Measurements from ENCODE around the gene SYNE3. TPM values are rescaled to one million over a fixed set of nuclear protein-coding genes. Genes with fewer than 3 reads are reported as not detected.

The SYNE3 gene
- total and polyA plus RNA-seq, 4 donors = 0.47 to 9.0 (median 4.7) TPM

DNA sequence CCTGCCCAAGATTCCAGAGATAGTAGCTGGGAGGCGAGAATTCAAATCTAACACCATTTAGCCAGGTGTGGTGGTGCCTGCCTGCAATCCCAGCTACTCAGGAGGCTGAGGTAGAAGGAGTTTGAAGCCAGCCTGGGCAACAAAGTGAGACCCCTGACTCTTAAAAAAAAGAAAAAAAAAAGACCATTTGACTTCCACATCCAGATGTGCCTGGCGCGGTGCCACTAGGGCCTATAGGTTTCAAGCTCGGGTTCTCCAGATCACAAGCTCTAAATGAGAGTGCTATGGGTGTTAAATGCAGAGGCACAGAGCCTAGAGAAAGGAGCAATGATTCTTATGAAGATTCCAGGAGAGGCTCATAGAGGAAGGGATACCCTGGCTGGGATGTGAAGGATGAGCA is 22.5 kb downstream of the SYNE3 start:
- Histone ChIP-seq H3K4me1 (ENCODE audit: control insufficient read depth in 4 of 4, insufficient read depth in 4 of 4, low read length in 3 of 4) (peaks cover 3 to 40% (median 29%) of the 10 kb centered on the region in 4 donors), H3K36me3 (ENCODE audit: control insufficient read depth in 4 of 4, insufficient read depth in 3 of 4, low read depth in 1 of 4, low read length in 3 of 4) (peaks cover 0 to 3% (median 0%) of the 10 kb centered on the region in 4 donors), H3K27me3 (ENCODE audit: control insufficient read depth in 4 of 4, insufficient read depth in 4 of 4, low read length in 3 of 4) (no peaks in the 10 kb centered on the region), H3K9me3 (ENCODE audit: control insufficient read depth in 4 of 4, low read length in 3 of 4) (no peaks in the 10 kb centered on the region), H3K27ac (ENCODE audit: low read depth in 1 of 2, low read length in 2 of 2) (no peak overlapping the region), H3K4me3 (ENCODE audit: low read depth in 1 of 3, low read length in 3 of 3) (no peak overlapping the region), H3K9ac (ENCODE audit: low read depth in 1 of 2, low read length in 2 of 2) (no peak overlapping the region)
- no peak for TF ChIP-seq JUND (IDR thresholded peaks at IDR 0.05)
- no peak for TF ChIP-seq HNF4G (IDR thresholded peaks at IDR 0.05)
- no peak for TF ChIP-seq ZBTB33 (IDR thresholded peaks at IDR 0.05)
- DNase-seq (ENCODE audit: low spot score) = no peak
- 98% methylated on average over 4 of the region's 4 CpGs for WGBS

DNA sequence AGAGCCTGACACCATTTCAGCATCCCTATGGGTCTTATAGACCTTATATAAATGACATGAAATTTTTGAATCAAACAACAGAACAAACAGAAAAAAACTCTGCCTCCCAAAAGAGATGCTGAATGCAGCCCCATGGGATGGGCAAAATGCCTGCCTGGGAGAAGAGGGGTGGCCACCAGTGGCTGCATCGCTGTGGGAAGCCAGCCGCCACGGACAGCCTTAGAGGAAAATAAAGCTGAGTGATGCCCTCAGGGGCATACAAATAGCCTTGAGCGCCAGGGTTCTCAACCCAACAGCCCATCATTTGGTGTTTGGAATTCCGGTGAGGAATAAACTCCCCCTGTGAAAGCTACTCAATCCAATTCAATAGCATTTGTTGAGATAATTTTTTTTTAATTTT is 22.9 kb downstream of the SYNE3 start:
- no peaks in the 10 kb centered on the region for H3K27me3 ChIP-seq (ENCODE audit: control insufficient read depth in 4 of 4, insufficient read depth in 4 of 4, low read length in 3 of 4)
- H3K9ac ChIP-seq (ENCODE audit: low read depth in 1 of 2, low read length in 2 of 2) = no peak overlapping the region
- TF ChIP-seq JUND (IDR thresholded peaks at IDR 0.05) (no peak), RXRA (IDR thresholded peaks at IDR 0.05) (no peak)
- WGBS = 94% methylated on average over 5 of the region's 5 CpGs
- peaks cover 5 to 40% (median 30%) of the 10 kb centered on the region in 4 donors for H3K4me1 ChIP-seq (ENCODE audit: control insufficient read depth in 4 of 4, insufficient read depth in 4 of 4, low read length in 3 of 4)
- no peak overlapping the region for H3K4me3 ChIP-seq (ENCODE audit: low read depth in 1 of 3, low read length in 3 of 3)
- H3K36me3 ChIP-seq (ENCODE audit: control insufficient read depth in 4 of 4, insufficient read depth in 3 of 4, low read depth in 1 of 4, low read length in 3 of 4) = peaks cover 0 to 3% (median 0%) of the 10 kb centered on the region in 4 donors
- H3K27ac ChIP-seq (ENCODE audit: low read depth in 1 of 2, low read length in 2 of 2) = no peak overlapping the region
- DNase-seq (ENCODE audit: low spot score) = no peak
- no peaks in the 10 kb centered on the region for H3K9me3 ChIP-seq (ENCODE audit: control insufficient read depth in 4 of 4, low read length in 3 of 4)

GRCh38 chr14:95491936-95492608 is 24.4 kb downstream of the SYNE3 start:
- no peak for TF ChIP-seq FOXA2 (IDR thresholded peaks at IDR 0.05)
- no peak for TF ChIP-seq TAF1 (conservative IDR thresholded peaks at IDR 0.05)
- TF ChIP-seq ZBTB33 (IDR thresholded peaks at IDR 0.05) = no peak
- TF ChIP-seq YY1 (IDR thresholded peaks at IDR 0.05) = no peak
- TF ChIP-seq, protein P1, sequence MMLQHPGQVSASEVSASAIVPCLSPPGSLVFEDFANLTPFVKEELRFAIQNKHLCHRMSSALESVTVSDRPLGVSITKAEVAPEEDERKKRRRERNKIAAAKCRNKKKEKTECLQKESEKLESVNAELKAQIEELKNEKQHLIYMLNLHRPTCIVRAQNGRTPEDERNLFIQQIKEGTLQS (IDR thresholded peaks at IDR 0.05) = no peak
- no peak for TF ChIP-seq FOXA1 (IDR thresholded peaks at IDR 0.05)
- TF ChIP-seq, protein P2, sequence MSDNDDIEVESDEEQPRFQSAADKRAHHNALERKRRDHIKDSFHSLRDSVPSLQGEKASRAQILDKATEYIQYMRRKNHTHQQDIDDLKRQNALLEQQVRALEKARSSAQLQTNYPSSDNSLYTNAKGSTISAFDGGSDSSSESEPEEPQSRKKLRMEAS (IDR thresholded peaks at IDR 0.05) = no peak
- no peak for TF ChIP-seq RXRA (IDR thresholded peaks at IDR 0.05)
- TF ChIP-seq JUND (IDR thresholded peaks at IDR 0.05) = no peak
- TF ChIP-seq REST (IDR thresholded peaks at IDR 0.05) = no peak
- no peak for TF ChIP-seq CTCF (IDR thresholded peaks at IDR 0.05; ENCODE audit: low read depth, low read length, missing input control)
- TF ChIP-seq HNF4G (IDR thresholded peaks at IDR 0.05) = no peak
- Histone ChIP-seq H3K4me3 (ENCODE audit: low read depth in 1 of 3, low read length in 3 of 3) (no peak overlapping the region), H3K27me3 (ENCODE audit: control insufficient read depth in 4 of 4, insufficient read depth in 4 of 4, low read length in 3 of 4) (no peaks in the 10 kb centered on the region), H3K4me1 (ENCODE audit: control insufficient read depth in 4 of 4, insufficient read depth in 4 of 4, low read length in 3 of 4) (peaks cover 5 to 36% (median 28%) of the 10 kb centered on the region in 4 donors), H3K9ac (ENCODE audit: low read depth in 1 of 2, low read length in 2 of 2) (no peak overlapping the region), H3K9me3 (ENCODE audit: control insufficient read depth in 4 of 4, low read length in 3 of 4) (no peaks in the 10 kb centered on the region), H3K27ac (ENCODE audit: low read depth in 1 of 2, low read length in 2 of 2) (no peak overlapping the region), H3K36me3 (ENCODE audit: control insufficient read depth in 4 of 4, insufficient read depth in 3 of 4, low read depth in 1 of 4, low read length in 3 of 4) (no peaks in the 10 kb centered on the region)
- no peak for DNase-seq (ENCODE audit: low spot score)
- 92% methylated on average over 2 of the region's 2 CpGs for WGBS

Measured in liver (tissue), 9 donors.